ENCODE measurements around the gene SCAP. TPM values are rescaled to one million over a fixed set of nuclear protein-coding genes. Genes with fewer than 3 reads are reported as not detected.

SCAP gene
- total and polyA plus RNA-seq, 2 donors (not counting 1 experiment from before 2014, with no cell fraction given): 55.8 to 113 TPM

DNA sequence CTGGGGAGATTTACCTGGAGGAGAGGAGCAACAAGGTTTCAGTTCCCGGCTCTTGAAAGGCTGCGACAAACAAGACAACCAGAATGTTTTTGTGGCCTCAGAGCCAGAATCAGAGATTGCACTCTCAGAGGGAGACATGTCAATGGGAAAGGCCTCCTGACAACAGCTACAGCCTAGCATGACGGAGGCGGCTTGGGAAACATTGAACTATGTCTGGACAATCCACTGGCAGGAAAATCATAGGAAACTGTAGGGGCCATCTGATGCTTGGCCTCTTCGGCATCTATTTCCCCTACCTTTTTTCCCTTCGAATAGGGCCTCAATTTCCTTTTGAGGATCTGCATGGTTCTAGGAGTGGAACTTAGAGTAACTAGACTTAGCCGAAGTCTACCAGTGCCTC lies 108.1 kb downstream of the SCAP start:
- Histone ChIP-seq H3K27ac (ENCODE audit: low read length in 2 of 2) (no peak overlapping the region), H3K36me3 (replicated peaks in 1 of 2; ENCODE audit: control extremely low read depth in 1 of 2, control insufficient read depth in 1 of 2, extremely low read depth in 1 of 2, insufficient read depth in 2 of 2, low read length in 1 of 2) (no peaks in the 10 kb centered on the region), H3K27me3 (replicated peaks in 1 of 4; ENCODE audit: control extremely low read depth in 1 of 4, control insufficient read depth in 3 of 4, insufficient read depth in 4 of 4, low read length in 3 of 4) (peaks cover 0 to 6% (median 0%) of the 10 kb centered on the region in 4 experiments), H4K20me1 (ENCODE audit: control insufficient read depth, insufficient read depth, low read length, poor library complexity, severe bottlenecking) (no peaks in the 10 kb centered on the region), H3K4me3 (ENCODE audit: control extremely low read depth in 1 of 5, extremely low read depth in 1 of 5, insufficient read depth in 1 of 5, low read depth in 2 of 5, low read length in 4 of 5) (no peak overlapping the region), H3K9ac (ENCODE audit: low read length) (no peak overlapping the region), H3K9me3 (ENCODE audit: control extremely low read depth in 1 of 3, control insufficient read depth in 2 of 3, insufficient read depth in 1 of 3, low read length in 2 of 3) (peaks cover 0 to 2% (median 0%) of the 10 kb centered on the region in 3 donors), H3K79me2 (ENCODE audit: control insufficient read depth, insufficient read depth, low read length) (no peaks in the 10 kb centered on the region), H3K4me2 (replicated peaks; ENCODE audit: low read depth, low read length, poor library complexity, severe bottlenecking) (no peak overlapping the region), H3K4me1 (ENCODE audit: control insufficient read depth in 2 of 2, insufficient read depth in 2 of 2, low read length in 2 of 2) (peaks cover 4% of the 10 kb centered on the region in 2 donors), H2AFZ (ENCODE audit: insufficient read depth, low read depth, low read length, poor library complexity, severe bottlenecking) (no peak overlapping the region)
- H3K4me1 Mint-ChIP-seq: peaks cover 3% of the 10 kb centered on the region
- 95% methylated on average over 4 of the region's 7 CpGs for WGBS (ENCODE audit: insufficient coverage)
- H3K27ac Mint-ChIP-seq: no peak overlapping the region
- ChIA-PET POLR2A (no interaction called here), CTCF (interaction anchor here (0.6 kb wide), 1 partner anchor 77 kb away, joined by 3 read pairs; no protein-coding TSS in a partner anchor)
- H3K4me3 Mint-ChIP-seq: no peak overlapping the region
- DNase-seq: no peak
- no peak for ATAC-seq (ENCODE audit: low read depth)
- no peaks in the 10 kb centered on the region for H3K9me3 Mint-ChIP-seq (ENCODE audit: insufficient read depth)
- intact Hi-C loops (cut with micrococcal nuclease): no loop called here
- no peak for TF ChIP-seq EZH2 (IDR thresholded peaks at IDR 0.05; ENCODE audit: borderline replicate concordance, insufficient read depth, low read depth, low read length, poor library complexity, severe bottlenecking)
- TF ChIP-seq, protein P1, sequence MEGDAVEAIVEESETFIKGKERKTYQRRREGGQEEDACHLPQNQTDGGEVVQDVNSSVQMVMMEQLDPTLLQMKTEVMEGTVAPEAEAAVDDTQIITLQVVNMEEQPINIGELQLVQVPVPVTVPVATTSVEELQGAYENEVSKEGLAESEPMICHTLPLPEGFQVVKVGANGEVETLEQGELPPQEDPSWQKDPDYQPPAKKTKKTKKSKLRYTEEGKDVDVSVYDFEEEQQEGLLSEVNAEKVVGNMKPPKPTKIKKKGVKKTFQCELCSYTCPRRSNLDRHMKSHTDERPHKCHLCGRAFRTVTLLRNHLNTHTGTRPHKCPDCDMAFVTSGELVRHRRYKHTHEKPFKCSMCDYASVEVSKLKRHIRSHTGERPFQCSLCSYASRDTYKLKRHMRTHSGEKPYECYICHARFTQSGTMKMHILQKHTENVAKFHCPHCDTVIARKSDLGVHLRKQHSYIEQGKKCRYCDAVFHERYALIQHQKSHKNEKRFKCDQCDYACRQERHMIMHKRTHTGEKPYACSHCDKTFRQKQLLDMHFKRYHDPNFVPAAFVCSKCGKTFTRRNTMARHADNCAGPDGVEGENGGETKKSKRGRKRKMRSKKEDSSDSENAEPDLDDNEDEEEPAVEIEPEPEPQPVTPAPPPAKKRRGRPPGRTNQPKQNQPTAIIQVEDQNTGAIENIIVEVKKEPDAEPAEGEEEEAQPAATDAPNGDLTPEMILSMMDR (IDR thresholded peaks at IDR 0.05): no peak
- H3K27me3 Mint-ChIP-seq: no peaks in the 10 kb centered on the region

DNA sequence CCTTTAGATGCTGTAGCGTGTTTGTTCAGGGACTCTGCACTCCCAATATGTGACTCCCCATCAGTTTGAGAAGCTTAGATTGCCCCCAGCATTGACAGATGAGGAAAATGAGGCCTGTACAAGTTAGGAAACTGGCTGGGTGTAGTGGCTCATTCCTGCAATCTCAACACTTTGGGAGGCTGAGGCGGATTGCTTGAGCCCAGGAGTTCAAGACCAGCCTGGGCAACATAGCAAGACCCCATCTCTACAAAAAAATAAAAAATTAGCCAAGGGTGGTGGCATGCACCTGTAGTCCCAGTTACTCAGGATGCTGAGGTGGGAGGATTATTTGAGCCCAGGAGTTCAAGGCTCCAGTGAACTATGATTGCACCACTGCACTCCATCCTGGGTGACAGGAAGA lies 108.9 kb downstream of the SCAP start:
- no peak for ATAC-seq (ENCODE audit: low read depth)
- Histone ChIP-seq H3K27me3 (replicated peaks in 1 of 4; ENCODE audit: control extremely low read depth in 1 of 4, control insufficient read depth in 3 of 4, insufficient read depth in 4 of 4, low read length in 3 of 4) (peaks cover 0 to 6% (median 0%) of the 10 kb centered on the region in 4 experiments), H3K4me2 (replicated peaks; ENCODE audit: low read depth, low read length, poor library complexity, severe bottlenecking) (no peak overlapping the region), H3K27ac (ENCODE audit: low read length in 2 of 2) (no peak overlapping the region), H3K4me3 (ENCODE audit: control extremely low read depth in 1 of 5, extremely low read depth in 1 of 5, insufficient read depth in 1 of 5, low read depth in 2 of 5, low read length in 4 of 5) (no peak overlapping the region), H3K4me1 (ENCODE audit: control insufficient read depth in 2 of 2, insufficient read depth in 2 of 2, low read length in 2 of 2) (peaks cover 8% of the 10 kb centered on the region in 2 donors), H4K20me1 (ENCODE audit: control insufficient read depth, insufficient read depth, low read length, poor library complexity, severe bottlenecking) (no peaks in the 10 kb centered on the region), H3K36me3 (replicated peaks in 1 of 2; ENCODE audit: control extremely low read depth in 1 of 2, control insufficient read depth in 1 of 2, extremely low read depth in 1 of 2, insufficient read depth in 2 of 2, low read length in 1 of 2) (no peaks in the 10 kb centered on the region), H2AFZ (ENCODE audit: insufficient read depth, low read depth, low read length, poor library complexity, severe bottlenecking) (no peak overlapping the region), H3K79me2 (ENCODE audit: control insufficient read depth, insufficient read depth, low read length) (no peaks in the 10 kb centered on the region), H3K9ac (ENCODE audit: low read length) (no peak overlapping the region), H3K9me3 (ENCODE audit: control extremely low read depth in 1 of 3, control insufficient read depth in 2 of 3, insufficient read depth in 1 of 3, low read length in 2 of 3) (peaks cover 0 to 2% (median 0%) of the 10 kb centered on the region in 3 donors)
- ChIA-PET CTCF (no interaction called here), POLR2A (no interaction called here)
- WGBS (ENCODE audit: insufficient coverage): 100% methylated on average over 1 of the region's 2 CpGs
- Mint-ChIP-seq H3K4me3 (no peak overlapping the region), H3K27ac (no peak overlapping the region), H3K9me3 (ENCODE audit: insufficient read depth) (no peaks in the 10 kb centered on the region), H3K27me3 (no peaks in the 10 kb centered on the region), H3K4me1 (peaks cover 8% of the 10 kb centered on the region)
- no peak for DNase-seq
- intact Hi-C loops (cut with micrococcal nuclease): no loop called here
- no peak for TF ChIP-seq EZH2 (IDR thresholded peaks at IDR 0.05; ENCODE audit: borderline replicate concordance, insufficient read depth, low read depth, low read length, poor library complexity, severe bottlenecking)

Measured in B cell (primary cell).